Amniotic stem cell (primary cell): ENCODE measurements around the gene IGF2R.
"Not testable (repeated sequence)": the region's sequence is repeated elsewhere in the genome, so short reads cannot be mapped to it uniquely, and the experiment has no call there.

Source experiments
- DNase-seq: peaks from one replicate; lab custom pipeline; 2025; lab: John Stamatoyannopoulos, UW

IGF2R gene

DNA sequence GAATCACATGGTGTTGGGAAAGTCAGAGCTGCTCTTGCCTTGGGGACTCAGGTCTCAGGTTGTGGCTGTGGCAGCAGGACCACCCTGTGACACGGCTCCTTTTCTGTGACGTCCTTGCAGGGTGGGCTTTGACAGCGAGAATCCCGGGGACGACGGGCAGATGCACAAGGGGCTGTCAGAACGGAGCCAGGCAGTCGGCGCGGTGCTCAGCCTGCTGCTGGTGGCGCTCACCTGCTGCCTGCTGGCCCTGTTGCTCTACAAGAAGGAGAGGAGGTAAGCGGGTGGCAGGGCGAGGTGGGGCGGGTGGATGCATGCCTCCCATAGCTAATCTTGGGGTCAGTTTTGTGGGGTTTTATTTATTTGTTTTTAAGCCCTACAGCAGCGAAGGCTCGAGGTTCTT lies 133.5 kb downstream of the IGF2R start:
- no peak for DNase-seq

DNA sequence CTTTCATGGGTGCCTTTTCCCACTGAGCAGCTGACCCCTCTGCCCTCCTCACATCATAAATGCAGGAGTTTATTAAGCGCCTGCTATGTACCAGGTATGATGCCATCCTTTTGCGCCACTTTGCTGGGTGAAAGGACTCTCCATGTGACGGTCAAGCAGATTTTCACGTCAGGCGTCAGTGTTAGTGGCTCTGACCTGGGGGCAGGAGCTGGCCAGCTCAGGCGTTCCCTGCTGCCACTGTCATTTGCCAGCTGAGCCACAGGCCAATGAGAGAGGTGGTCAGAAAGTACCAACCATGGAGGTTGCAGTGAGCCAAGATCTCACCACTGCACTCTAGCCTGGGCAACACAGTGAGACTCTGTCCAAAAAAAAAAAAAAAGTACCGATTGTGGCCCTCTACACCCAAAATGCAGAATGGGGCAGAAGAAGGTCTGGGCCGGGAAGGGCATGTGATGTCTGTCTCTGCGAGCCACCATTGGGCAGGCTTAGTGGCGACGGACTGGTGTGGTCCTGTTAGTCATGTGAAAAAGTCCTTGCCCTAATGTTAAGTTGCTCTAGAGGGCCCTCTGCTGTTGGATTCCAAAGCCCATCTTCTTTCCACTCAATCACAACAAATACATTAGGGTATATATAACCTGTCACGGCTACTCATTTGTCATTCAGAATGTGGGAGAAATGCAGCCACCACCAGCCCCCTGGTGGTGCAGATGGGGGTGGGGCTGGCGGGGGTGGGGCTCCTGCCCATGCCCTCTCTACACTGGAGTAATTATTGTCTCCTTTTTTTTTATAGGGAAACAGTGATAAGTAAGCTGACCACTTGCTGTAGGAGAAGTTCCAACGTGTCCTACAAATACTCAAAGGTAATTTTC lies 134.3 kb downstream of the IGF2R start:
- no peak for DNase-seq

DNA sequence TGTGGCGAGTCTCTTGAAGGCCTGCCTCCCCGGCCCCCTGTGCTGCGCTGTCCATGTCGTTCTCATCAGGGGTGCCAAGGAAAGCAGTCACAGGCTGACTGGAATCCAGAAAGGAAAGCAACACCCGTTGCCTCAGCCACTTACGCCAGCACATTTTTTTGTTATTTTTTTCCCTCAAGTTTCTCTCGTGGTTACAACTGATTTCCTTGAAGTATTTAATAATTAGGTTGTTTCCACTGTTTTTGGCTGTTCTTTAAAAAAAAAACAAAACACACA lies 134.9 kb downstream of the IGF2R start:
- no peak for DNase-seq

DNA sequence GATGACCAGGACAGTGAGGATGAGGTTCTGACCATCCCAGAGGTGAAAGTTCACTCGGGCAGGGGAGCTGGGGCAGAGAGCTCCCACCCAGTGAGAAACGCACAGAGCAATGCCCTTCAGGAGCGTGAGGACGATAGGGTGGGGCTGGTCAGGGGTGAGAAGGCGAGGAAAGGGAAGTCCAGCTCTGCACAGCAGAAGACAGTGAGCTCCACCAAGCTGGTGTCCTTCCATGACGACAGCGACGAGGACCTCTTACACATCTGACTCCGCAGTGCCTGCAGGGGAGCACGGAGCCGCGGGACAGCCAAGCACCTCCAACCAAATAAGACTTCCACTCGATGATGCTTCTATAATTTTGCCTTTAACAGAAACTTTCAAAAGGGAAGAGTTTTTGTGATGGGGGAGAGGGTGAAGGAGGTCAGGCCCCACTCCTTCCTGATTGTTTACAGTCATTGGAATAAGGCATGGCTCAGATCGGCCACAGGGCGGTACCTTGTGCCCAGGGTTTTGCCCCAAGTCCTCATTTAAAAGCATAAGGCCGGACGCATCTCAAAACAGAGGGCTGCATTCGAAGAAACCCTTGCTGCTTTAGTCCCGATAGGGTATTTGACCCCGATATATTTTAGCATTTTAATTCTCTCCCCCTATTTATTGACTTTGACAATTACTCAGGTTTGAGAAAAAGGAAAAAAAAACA lies 136.1 kb downstream of the IGF2R start:
- DNase-seq: no peak

DNA sequence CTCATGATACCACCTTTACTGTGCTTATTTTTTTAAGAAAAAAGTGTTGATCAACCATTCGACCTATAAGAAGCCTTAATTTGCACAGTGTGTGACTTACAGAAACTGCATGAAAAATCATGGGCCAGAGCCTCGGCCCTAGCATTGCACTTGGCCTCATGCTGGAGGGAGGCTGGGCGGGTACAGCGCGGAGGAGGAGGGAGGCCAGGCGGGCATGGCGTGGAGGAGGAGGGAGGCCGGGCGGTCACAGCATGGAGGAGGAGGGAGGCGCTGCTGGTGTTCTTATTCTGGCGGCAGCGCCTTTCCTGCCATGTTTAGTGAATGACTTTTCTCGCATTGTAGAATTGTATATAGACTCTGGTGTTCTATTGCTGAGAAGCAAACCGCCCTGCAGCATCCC lies 137.1 kb downstream of the IGF2R start:
- DNase-seq: no peak

DNA sequence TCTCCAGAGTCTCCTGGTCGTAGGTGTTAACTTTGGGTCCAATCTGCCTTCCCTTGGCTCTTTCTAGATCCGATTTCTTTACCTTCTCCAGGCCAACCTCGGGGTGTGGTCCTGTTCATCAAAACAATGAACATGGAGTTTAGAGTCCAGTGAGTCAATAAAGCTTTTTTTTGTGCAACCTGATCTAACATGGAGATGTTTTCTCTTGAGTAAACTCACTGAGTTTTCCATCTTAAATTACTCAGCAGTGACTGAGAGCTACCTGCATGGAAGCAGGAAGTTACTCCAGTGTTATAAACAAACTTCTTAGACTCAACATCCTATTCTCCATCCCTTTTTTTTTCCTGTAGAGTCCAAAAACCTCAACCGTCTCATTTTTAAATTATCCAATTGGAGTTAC lies 137.8 kb downstream of the IGF2R start:
- no peak for DNase-seq

DNA sequence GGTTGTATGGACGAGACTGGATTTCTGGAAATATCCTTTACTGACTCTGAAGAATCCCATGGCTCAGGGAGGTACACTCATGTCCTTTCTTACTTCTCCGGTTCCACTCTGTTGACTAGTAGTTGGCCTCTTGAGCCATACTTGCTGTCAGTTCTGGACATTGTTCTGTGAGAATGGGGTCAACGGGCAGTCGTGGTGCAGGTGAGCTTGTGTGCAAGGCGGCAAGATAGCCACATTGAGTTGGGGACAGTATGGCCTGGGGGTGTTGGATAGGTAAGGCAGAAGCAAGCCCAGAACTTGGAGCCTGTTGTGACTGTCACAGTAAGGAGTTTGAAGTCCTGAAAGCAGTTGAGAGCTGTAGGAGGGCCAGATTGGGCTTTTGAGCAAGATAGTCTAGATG lies 139.2 kb downstream of the IGF2R start:
- DNase-seq: no peak

DNA sequence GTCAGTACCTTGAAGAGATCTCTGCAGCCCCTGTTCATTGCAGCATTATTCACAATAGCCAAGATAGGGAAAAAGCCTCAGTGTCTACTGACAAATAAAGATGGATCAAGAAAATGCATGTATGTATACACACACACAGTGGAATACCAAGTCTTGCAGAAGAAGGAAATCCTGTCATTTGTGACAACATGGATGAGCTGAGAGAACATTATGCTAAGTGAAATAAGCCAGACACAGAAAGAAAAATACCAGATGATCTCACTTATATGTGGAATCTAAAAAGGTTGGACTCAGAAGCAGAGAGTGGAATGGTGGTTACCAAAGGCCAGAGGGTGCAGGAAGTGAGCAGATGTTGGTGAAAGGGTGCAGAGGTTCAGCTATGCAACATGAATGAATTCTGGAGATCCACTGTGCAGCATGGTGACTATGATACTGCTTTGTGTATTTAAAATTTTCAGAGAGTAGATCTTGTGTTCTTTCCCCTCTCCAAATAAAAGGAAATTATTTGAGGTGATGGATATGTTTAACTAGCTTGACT lies 141.8 kb downstream of the IGF2R start:
- no peak for DNase-seq

DNA sequence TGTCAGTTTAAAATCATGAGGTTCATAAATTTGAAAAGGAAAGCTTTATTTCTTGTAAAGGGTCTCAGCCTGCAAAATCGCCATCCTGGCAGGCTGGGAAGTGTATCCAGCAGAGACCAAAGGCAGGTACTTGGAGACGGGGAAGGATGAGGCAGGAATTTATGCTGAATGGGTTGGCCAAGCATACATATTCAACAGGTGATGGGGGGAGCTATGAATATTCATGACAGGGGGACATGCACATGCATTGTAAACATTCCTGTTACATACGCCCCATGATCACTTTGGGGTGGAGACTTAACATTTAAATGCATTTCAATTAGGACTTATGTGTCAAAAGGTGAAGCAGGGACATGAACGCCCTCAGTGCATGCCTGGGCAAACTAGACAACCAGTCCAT lies 142.9 kb downstream of the IGF2R start:
- no peak for DNase-seq

DNA sequence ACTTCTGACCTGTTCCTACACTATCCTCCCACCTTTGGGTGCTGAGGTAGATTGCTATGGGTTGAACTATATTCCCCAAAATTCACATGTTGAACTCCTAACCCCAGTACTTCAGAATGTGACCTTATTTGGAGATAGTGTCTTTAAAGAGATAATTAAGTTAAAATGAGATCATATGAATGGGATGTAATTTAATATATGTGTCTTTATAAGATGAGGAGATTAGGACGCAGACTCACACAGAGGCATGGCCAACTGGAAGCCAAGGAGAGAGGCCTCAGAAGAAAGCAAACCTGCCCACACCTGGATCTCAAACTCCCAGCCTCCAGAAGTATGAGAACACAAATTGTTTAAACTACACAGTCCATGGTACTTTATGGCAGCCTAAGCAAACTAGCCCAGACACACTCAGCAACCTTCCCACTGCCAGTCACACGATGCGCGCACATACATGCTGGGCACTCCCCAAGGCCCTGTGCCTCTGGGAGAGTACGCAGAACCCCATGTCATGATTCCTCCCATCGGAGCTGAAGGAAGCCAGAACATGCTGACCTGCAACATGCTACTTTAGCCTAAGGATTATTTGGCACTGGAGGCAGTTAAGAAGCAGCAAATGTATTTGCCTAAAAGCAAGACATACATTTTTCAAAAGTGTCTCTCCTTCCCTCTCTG lies 143.9 kb downstream of the IGF2R start:
- no peak for DNase-seq

DNA sequence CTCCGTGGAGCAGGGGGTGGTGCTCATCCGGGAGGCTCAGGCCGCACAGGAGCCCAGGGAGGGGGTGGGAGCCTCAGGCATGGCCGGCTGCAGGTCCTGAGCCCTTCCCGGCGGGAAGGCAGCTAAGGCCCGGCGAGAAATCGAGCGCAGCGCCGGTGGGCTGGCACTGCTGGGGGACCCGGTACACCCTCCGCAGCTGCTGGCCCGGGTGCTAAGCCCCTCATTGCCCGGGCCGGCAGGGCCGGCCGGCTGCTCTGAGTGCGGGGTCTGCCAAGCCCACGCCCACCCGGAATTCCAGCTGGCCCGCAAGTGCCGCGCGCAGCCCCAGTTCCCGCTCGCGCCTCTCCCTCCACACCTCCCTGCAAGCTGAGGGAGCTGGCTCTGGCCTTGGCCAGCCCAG lies 145.7 kb downstream of the IGF2R start:
- not testable (repeated sequence) for DNase-seq

DNA sequence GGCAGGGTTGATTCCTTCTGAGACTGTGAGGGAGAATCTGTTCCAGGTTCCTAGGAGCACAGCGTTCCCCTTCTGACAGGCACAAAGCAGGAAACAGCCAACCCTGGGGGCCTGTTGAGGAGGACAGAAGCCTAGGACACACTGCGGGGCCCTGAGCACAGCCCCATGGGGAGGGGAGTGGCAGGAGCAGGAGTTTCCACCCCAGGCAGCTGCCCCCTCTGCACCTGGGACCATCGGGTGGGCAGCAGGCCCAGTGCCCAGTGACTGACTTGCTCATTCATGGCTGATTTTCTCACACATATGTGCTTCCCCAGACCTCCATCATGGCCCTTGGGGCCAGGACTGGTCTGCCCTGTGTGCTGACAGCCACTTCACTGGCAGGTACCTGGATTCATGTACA lies 146.5 kb downstream of the IGF2R start:
- no peak for DNase-seq

DNA sequence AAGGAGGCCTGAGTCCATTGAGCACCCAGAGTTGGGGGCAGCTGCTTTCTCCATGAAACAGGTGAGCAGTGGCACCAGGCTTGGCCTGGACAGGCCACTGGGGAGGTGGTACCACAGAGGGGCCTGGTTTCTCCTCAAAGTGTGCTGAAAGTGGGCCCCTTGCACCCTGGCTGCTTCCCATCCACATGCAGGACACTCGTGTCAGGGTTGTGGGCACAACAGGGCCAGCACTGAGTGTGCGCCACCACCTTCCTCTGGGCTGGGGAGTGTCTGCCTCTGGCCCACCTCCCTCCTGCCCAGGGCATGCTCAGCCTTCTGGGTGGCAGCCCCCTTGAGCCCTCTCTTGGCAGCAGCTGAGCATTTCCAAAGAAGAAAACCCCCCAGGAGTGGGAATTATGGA lies 147.5 kb downstream of the IGF2R start:
- no peak for DNase-seq

DNA sequence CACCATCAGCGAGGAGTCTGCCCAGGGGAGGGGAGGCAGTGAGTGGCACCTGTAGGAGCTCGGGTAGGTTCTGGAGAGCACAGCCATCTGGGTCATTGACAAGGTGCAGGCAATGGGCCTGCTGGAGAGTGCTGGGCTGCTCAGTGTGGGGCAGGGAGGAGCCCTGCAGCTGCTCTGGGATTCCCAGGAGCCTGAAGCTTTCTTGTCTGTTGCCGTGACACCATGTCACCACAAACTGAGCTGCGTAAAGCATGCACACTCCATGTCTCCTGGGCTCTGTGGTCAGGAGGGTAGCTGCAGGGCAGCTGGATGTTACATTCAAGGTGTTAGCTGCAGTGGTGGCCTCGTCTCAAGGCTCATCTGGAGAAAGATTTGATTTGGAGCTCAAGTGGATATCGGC lies 148.3 kb downstream of the IGF2R start:
- no peak for DNase-seq

DNA sequence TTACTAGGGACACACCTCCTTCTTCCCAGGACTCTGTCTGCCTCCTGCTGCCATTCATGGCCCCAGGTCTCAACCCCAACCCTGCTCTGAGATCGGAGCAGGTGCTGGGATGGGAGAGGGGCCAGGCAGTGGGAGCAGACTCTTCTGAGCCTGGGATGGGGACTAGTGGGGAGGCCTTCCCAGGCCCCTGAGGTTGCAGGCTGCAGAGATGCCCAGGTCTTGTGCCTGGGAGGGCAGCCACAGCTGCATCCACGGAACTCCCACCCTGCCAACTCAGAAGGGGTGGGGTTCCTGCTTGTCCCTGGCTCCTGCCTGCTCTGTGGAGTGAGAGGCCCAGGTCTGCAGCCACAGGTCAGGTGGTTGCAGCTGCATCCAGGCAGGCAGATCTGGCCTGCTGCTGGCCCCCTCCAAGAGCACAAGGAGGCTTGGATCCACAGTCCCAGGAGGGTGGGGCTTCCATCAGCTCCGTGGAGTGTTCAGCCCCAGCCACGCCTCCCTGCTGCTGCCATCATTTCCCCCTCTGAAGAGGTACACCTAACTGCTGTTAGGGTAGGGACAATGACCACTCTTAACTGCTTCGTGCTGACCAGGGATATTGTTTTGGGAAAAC lies 149.8 kb downstream of the IGF2R start:
- DNase-seq: no peak

DNA sequence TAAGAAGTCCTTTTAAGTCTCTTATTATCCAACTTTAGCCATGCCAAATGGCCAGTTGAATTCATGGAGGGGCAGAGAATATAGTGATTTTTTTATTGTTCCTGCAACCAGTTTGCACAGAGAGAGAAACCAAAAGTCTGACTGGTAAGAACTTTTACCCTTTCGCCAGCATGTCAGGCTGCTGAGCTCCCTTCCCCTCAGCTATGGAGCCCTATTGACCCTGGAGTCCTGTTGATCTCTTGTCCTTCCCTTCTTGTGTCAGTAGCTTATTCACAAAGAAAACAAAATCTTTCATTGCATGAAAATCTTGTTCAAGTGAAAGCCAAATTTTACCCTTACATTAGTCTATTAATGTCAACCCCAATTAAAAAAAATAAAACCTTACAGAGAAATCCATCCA lies 151.2 kb downstream of the IGF2R start:
- DNase-seq: no peak

DNA sequence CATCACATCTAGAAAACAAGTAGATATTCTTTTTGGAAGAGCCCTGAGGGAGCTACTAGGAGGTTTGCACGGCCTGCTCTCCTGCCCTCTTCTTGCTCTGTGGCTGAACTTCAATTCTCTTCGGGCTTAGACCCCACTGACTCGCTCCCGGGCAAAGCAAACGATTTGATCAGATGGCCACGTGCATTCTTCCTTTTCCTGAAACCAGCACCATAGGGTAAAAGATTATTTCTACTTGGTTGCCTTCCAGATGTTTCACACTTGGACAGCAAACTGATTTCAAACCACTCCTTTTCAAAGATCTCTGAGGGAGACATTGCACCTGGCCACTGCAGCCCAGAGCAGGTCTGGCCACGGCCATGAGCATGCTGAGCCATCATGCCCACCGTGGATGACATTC lies 152.7 kb downstream of the IGF2R start, which contains the start of gene SLC22A1:
Gene SLC22A1, plus strand, starts transcription at position 258 of the 400 bp plus-strand sequence. Its CDS starts 121 bp downstream, at position 379.
- no peak for DNase-seq

DNA sequence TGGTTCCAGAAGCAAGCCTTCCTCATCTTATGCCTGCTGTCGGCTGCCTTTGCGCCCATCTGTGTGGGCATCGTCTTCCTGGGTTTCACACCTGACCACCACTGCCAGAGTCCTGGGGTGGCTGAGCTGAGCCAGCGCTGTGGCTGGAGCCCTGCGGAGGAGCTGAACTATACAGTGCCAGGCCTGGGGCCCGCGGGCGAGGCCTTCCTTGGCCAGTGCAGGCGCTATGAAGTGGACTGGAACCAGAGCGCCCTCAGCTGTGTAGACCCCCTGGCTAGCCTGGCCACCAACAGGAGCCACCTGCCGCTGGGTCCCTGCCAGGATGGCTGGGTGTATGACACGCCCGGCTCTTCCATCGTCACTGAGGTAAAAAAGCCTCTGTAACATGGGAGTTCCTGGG lies 153.1 kb downstream of the IGF2R start:
- no peak for DNase-seq

DNA sequence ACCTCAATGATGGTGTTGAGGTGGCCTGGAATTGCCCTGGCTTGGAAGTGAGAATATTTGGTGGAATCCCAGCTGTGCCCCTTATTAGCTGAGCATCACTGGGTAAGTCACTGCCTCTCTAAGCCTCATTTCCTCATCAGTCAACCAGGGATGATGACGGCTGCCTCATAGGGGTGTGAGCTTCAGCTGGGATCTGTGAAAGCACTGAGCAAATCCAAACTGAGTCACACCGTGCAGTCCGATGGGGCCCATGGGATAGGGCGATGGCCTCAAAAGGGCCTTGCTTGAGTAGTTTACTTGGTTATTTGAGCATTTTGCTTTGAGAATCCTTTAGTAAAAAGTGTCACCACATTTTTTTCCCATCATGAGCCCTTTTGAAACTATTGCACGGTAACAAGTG lies 153.9 kb downstream of the IGF2R start:
- DNase-seq: no peak

DNA sequence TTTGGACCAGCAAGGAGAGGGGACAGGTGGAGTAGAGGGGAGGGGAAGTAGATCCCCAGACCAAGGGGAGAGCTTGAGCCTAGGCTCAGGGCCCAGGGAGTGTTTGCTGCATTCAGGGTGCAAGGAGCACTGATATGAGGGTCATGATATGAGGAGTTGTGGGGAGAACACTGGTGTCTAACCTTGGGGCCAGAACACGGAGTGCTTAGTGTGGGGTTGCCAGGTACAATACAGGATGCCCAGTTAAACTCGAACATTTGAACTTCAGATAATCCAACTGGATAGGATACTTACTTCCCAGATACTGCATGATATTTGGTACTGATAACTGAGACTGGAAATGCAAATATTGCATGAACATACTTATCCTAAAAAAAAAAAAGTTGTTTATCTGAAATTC lies 155.1 kb downstream of the IGF2R start:
- DNase-seq: no peak

DNA sequence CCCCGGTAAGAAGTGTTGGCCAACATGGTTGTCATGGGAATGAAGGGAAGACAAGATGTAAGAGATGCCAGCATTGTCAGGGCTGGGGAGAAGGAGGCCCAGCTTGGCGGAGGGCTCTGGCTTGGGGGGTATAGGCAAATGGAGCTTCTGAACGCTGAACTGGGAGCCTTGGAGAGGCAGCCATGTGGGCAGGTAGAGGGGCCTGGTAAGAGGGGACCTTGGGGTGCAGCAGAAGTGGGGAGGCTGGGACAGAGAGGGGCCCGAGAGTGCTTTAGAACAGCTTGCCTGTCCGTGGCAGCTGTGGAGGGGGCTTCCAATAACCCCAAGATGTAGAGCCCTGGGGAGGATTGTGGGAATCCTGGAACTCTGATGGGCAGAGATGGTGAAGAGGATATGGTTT lies 155.7 kb downstream of the IGF2R start:
- DNase-seq: no peak

DNA sequence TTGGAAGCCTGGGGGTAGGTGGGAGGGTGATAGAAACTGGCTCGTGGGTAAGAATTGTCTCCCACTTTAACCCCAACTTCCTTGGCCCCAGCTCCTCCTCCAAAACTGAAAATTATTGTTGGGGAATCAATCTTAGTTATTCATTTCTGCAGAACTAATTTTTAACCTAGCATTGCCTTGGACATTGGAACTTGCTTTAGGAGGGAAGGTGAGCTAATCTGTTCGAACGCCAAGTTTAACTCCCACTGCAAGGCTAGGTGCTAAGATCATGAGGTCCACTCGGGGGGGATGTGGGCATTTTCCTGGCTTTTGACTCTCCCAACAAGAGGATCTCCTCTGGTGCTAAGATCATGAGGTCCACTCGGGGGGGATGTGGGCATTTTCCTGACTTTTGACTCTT lies 156.2 kb downstream of the IGF2R start:
- not testable (repeated sequence) for DNase-seq
